ENCODE results near the gene MRPL37. TPM values are rescaled to one million over a fixed set of nuclear protein-coding genes. Genes with fewer than 3 reads are reported as not detected.

Gene MRPL37
- total RNA-seq, 4 donors from 2014 or later, result 91.6 to 141 (median 121) TPM

DNA sequence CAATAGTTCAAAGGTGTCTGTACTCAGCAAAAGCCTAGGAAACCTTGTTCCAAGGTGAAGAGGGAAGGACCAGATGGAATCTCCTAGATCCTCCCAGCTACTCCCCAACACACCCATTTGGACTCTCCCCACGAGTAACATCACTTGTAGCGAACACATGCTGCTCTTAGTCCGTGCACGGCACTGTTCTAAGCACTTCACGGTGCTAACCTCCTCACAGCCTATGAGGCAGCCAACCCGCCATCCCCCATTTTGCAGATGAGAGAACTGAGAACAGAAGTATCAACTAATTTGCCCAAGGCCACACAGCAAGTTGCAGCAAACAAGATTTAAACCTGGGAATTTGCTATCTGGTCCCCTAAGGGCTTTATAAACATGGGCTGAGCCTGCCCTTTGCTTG, 24.3 kb downstream of the MRPL37 start:
- DNase-seq, result no peak
- intact Hi-C loops (cut with DNase I; ENCODE audit: low total_unique reads) (no loop called here), in situ Hi-C loops (cut with MboI; ENCODE audit: low sequenced_read_pairs in 4 of 4) (loop anchor here in 1 of 4 donors (25.0 kb wide), 1 partner anchor 263 kb away; no protein-coding TSS in a partner anchor)
- no peak overlapping the region for H3K4me3 ChIP-seq
- TF ChIP-seq POLR2A (IDR thresholded peaks at IDR 0.05) (no peak), CTCF (IDR thresholded peaks at IDR 0.05 in 4 of 5, conservative IDR thresholded peaks at IDR 0.05 in 1 of 5) (no peak)
- H3K27ac ChIP-seq, result no peak overlapping the region
- no peaks in the 10 kb centered on the region for H3K9me3 ChIP-seq
- ATAC-seq, result no peak
- no peaks in the 10 kb centered on the region for H3K27me3 ChIP-seq
- peaks cover 0 to 9% of the 10 kb centered on the region in 2 donors for H3K36me3 ChIP-seq
- peaks cover 17 to 18% of the 10 kb centered on the region in 2 donors for H3K4me1 ChIP-seq

- no peak for DNase-seq
- intact Hi-C loops (cut with DNase I; ENCODE audit: low total_unique reads), result no loop called here
- Histone ChIP-seq H3K9me3 (no peaks in the 10 kb centered on the region), H3K4me1 (peaks cover 5 to 12% of the 10 kb centered on the region in 2 donors), H3K36me3 (peaks cover 0 to 9% of the 10 kb centered on the region in 2 donors), H3K27ac (no peak overlapping the region), H3K4me3 (no peak overlapping the region), H3K27me3 (no peaks in the 10 kb centered on the region)
- in situ Hi-C loops (cut with MboI; ENCODE audit: low sequenced_read_pairs in 4 of 4), result no loop called here
- ATAC-seq, result no peak
- TF ChIP-seq POLR2A (IDR thresholded peaks at IDR 0.05) (no peak), CTCF (IDR thresholded peaks at IDR 0.05 in 4 of 5, conservative IDR thresholded peaks at IDR 0.05 in 1 of 5) (no peak)
Measured at GRCh38 chr1:54225378-54225777, 25.4 kb downstream of the MRPL37 start.

DNA sequence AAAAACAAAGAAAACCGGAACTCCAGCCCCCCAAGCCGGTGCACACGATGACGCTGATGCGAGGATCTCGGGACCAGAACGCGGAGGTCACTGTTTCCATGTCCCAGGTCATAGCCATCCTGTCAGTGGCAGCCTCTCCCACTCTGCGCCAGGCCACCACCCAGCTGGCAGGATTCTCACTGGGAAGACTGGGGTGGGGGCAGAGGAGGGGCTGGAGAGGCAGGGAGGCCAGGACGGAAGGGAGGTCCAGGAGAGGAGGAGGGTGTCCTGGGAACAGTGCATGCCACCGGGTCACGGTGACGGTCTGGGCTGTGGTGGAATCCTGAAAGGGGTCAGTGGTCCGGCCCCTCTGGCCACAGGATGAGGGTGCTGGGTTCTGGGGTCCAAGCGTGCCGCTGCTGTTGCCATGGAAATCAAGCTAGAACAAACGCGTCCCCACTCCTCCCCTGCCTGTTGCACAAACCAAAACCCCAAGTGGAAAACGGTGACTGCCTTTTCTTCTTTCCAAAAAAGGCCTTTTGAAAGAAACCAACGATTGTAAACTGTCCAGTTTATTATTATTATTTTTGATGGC, 26.1 kb downstream of the MRPL37 start:
- intact Hi-C loops (cut with DNase I; ENCODE audit: low total_unique reads) (no loop called here), in situ Hi-C loops (cut with MboI; ENCODE audit: low sequenced_read_pairs in 4 of 4) (no loop called here)
- Histone ChIP-seq H3K4me3 (no peak overlapping the region), H3K27ac (no peak overlapping the region), H3K9me3 (no peaks in the 10 kb centered on the region), H3K36me3 (peaks cover 0 to 9% of the 10 kb centered on the region in 2 donors), H3K4me1 (peaks cover 0 to 5% of the 10 kb centered on the region in 2 donors), H3K27me3 (no peaks in the 10 kb centered on the region)
- TF ChIP-seq POLR2A (IDR thresholded peaks at IDR 0.05), result no peak
- no peak for TF ChIP-seq CTCF (IDR thresholded peaks at IDR 0.05 in 4 of 5, conservative IDR thresholded peaks at IDR 0.05 in 1 of 5)
- no peak for DNase-seq
- no peak for ATAC-seq

DNA sequence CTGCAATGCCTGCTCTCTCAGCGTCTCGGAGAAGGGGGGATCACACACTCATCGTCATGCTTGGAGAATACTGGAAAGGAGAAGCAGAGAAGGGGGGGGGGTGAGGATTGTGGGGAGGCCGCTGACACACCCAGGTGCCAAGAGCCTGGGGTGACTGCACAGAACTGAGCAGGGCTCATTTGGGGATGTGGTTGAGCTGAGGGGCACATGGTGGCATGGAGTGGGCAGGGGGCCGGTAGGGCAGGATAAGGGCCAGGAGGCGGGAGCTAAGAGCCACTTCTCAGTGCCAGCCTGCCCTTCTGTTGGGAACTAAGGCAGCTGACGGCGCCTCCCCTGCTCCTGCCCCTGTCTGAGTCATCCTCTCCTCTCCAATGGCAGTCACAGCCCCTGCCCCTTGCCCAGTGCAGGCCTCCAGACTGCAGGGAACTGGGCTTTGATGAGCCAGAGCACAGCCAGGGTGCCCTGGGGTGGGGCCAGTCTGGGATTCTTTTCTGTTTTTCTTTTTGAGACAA, 27.2 kb downstream of the MRPL37 start:
- in situ Hi-C loops (cut with MboI; ENCODE audit: low sequenced_read_pairs in 4 of 4) (no loop called here), intact Hi-C loops (cut with DNase I; ENCODE audit: low total_unique reads) (no loop called here)
- Histone ChIP-seq H3K9me3 (no peaks in the 10 kb centered on the region), H3K27ac (no peak overlapping the region), H3K4me1 (peaks cover 0 to 5% of the 10 kb centered on the region in 2 donors), H3K4me3 (no peak overlapping the region), H3K27me3 (no peaks in the 10 kb centered on the region), H3K36me3 (peaks cover 0 to 9% of the 10 kb centered on the region in 2 donors)
- ATAC-seq, result peak; percentile 26 to 53
- TF ChIP-seq POLR2A (IDR thresholded peaks at IDR 0.05) (no peak), CTCF (IDR thresholded peaks at IDR 0.05 in 4 of 5, conservative IDR thresholded peaks at IDR 0.05 in 1 of 5) (no peak)
- peak in 1 of 2 donors; percentile 50 for DNase-seq

All from gastrocnemius medialis (tissue), 4 donors.